ENCODE measurements around the gene TAS2R38.

The TAS2R38 gene

DNA sequence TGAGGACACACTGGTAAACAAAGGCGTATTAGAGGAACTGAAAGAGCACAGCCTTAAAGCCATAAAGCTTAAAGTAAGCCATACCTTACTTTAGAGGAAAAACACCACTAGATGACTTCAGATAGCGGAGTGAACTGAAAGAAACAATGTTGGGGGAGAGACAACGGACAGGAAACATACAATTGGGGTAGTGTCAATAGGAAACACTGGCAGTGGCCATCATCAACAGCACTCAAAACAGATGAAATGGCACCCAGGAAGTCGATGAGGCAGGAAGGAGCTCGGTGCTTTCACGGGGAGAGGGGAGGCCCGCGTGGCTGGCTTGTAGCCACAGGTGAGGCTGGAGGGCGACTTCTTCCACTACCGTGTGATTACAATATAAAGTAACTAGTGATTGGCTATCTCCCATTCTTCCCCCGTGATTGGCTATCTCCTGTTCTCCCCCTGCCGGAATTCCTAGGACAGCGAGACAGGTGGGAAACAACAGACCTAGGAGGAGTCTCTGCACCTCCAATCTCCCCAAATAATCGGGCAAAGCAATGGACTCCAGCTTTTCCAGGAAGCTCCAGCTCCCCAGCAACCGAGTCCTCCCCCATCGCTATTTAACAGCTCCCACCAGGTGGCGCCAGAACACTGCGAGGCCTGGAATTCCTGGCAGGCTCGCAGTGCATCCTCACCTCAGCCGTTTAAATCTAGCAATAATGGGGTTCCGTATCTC is 2.4 kb upstream of the TAS2R38 start:
- DNase-seq, result peak; percentile 2

DNA sequence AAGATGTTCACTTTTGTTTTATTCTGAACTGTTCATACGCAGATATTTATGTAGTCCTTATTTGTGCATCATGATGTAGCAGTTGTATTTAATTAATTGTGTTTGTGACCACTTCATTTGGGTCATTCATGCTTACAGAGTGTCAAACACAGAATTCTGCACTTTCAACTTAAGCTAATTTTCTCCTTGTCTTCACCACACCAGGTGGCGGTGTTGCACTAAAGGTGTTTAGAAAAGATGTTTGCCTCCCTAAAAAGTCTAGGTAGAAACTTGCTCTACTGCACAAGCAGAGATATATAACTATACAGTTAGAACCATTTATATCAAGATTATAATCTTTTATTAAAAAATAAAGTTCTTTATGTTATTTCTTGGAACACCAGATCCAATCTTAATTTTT is 1.3 kb upstream of the TAS2R38 start:
- no peak for DNase-seq

DNA sequence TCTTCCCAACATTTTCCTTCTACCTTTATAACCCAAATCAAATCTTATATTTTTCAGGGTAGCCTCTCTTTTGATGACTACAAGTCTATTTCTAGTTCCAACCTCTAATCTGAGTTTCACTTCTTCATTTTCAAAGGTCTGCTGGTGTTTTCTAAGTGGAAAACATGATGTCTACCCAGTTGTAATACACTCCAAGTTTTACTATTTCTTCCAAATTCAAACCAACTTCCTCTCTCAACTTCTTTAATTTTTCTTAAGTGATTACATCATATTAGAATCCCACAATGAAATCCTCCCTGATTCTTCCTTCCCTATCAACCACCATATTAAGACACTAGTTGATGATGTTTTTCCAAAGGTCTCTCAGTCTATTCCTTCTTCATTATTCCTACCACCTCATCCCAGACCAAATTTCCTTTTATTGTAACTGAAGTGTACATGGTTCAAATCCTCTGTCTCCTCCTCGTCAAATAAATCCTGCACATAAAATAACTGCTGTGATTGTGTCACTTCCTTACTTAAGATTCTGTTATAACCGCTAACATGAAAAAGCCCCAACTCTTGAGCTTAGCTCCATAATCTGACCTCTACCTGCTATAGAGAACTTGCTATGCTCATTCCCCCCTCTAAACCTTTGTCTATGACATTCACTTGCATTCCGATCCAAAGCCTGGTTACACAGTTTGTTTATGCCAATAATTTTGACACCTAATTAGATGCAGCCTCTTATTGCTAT is 12.7 kb downstream of the TAS2R38 start:
- DNase-seq, result no peak

DNA sequence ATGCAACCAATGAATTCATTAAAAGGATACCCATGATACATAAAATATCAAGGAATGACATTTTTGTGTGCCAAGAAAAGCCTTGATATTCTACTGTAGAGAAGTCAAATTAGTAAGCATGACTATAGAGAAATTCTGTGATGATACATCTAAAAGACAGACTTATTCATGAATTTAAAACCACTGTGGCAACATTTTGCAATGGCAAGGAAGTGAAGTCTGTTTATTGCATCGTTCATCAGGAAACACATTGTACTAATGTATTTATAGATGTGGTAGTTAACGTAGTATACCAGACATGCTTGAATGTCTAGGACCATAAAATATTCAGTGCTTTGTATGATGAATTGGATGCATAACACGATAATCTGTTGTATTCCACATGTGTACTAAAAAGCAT is 17.5 kb downstream of the TAS2R38 start:
- no peak for DNase-seq

DNA sequence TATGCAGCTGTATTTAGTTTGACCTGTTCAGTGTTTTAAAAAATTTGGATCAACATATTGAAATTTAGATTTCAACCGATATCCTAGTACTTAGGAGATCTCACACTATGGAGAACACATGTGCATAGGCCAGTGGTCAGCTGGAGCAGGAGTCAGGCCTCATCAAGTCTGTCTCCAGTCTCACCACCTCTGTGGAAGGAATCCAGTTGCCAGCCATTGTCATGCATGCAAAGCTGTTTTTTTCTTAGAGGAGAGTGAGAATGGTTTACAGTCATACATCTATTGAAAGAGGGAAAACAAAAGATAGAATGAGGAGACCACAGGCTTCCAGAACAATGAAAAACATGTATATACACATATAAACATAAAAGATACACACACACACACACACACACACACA is 19.2 kb downstream of the TAS2R38 start:
- DNase-seq, result no peak

DNA sequence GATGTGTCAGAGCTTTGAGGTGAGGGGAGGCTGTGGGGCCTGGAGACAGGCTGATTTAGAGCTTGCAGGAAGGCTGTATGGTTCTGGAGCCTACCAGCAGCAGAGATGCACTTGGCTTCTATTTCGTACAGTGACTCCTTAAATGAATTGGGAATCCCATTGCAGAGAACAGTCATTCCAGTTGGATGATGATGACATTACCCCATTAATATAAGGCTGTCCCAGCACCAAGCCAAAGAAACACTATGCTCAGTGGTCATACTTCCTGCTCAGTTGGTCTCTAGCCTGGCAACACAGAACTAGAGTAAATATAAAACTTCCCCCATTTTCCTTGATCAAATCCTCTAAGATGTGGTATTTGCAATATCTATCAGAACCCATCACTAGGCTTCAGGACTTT is 21.1 kb downstream of the TAS2R38 start:
- no peak for DNase-seq

DNA sequence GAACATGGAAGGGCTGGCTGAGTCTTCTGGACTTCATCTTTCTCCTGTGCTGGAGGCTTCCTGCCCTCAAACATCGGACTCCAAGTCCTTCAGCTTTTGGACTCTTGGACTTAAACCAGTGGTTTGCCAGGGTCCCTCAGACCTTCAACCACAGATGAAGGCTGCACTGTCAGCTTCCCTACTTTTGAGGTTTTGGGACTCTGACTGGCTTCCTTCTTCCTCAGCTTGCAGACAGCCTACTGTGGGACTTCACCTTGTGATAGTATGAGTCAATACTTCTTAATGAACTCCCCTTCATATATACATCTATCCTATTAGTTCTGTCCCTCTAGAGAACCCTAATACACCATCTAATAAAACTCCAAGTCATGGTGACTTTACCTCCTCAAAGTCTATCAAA is 22.8 kb downstream of the TAS2R38 start:
- DNase-seq, result no peak

DNA sequence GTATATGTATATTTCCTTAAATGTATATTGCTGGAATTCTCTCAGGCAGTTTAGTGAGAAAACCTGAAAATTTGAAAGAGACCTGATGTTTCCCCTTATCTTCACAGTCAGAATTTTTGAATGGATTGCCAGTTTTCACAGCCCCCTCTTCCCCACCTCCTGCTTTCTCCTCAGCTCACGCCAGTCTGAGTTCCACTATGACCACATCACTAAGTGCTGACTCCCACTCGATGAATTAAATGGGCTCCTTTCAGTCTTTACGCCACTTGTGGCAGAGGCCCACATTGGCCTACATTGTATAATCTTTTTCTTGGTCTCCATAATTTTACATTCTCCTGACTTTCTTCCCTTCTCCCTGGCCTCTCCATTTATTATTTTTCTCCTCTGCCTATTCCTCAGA is 23.7 kb downstream of the TAS2R38 start:
- no peak for DNase-seq

DNA sequence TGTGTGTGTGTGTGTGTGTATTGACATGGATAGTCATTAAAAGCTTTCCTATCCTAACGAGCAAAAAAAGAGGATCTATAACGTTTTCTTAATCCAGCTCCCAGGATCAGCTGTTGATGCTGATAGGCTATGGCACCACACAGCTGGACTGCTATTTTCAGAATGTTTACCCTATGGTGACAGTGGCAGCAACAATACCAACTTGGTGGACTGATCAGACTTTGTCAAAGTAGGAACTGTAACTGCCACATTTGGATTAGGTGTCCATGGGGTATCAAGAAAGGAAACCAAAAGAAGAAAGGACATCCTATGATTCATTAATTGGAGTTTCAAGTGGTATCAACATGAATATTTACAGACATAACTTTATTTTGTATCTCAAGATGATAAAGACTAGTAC is 24.1 kb downstream of the TAS2R38 start:
- DNase-seq, result no peak

DNA sequence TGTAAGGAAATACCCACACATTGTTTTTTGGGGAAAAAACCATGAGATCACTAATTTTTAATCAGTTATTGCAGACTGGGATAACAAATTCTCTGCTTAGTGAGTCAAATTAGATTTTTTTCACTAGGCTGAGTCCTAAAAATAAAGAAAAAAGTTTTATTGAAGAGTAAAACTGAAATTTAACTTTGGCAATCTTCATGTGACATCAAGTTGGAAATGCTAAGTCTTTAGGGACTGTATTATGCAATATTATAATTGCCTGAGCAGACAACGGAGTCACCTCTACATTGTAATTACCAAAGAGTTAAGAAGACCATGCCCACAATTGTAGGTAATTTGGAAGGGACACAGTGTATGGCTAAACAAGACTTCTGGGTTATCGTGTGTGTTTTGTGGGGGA is 24.6 kb downstream of the TAS2R38 start:
- DNase-seq, result no peak

DNA sequence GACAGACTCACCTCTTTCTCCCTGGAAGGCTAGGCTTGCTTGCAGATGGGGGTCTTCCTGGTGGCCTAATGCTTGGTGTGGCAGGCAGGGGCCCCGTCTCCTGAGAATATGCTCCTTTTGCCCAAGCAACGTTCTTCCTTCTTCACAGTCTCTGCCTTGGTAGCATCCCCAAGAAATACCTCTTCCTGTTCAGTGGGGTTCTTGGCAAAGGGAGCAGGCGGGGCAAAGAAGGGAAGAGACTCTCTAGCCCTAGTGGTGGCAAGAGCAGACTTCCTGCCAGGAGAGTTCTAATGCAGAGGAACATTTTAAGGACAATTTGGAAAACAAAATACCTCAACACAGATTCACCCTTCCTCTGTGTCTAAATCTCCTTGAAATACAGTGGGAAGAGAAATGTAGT is 26.8 kb downstream of the TAS2R38 start, which contains the start of gene CLEC5A:
Gene CLEC5A, minus strand, starts transcription at position 179 of the 400 bp plus-strand sequence. CDS start 682 bp downstream, outside the sequence.
- no peak for DNase-seq

DNA sequence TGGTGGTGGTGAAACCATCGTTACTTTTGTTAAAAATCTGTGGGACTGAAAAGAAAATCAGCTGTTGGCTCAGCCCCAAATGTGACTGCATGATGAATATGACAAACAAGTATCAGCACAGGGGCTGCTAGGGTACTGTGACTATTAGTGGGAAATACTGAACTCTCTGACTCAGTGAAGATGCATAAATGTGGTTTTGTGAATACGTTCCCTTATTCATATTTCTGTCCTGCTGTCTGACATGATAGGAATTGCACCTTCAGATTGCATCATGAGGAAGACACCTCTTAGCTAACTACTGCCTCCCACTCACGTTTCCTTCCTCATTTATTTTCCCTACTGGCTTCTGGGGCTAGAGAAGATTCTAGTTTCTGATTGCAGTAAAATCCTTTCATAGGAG is 28.2 kb downstream of the TAS2R38 start:
- no peak for DNase-seq

DNA sequence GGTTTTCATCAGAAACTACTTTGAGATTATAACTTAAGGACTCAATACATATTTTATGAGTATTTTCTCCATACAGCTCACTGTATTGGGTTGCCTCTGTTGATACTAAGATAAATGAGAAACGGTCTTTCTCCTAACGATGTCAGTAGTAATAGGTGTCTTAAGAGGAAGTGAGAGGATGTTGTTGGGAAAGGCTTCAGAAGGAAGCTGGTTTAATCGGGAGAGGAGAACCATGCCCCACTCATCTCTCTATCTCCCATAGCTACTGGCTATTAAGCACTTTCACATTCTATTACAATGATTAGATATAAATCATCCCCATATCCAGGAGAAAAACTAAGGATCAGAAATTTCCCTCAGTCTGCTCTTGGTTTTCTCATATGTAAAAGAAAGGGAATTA is 28.8 kb downstream of the TAS2R38 start:
- DNase-seq, result no peak

DNA sequence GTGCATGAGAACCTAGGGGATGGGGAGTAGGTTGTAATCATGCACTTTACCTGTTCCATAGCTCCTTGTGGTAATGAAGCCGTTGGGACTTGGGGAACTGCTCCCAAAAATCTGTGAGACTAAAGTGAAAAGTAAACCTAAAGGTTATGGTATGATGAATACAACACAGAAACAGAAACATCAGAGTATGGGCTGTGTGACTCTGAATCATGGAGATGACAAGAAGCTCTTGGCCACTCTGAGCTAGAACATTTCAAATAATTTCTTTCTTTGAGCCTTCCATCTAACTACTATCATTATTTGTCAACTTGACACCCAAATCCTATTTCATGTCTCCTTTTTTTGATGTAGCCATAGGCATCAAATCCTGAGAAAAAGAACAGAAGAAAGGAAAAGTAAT is 29.7 kb downstream of the TAS2R38 start:
- no peak for DNase-seq

DNA sequence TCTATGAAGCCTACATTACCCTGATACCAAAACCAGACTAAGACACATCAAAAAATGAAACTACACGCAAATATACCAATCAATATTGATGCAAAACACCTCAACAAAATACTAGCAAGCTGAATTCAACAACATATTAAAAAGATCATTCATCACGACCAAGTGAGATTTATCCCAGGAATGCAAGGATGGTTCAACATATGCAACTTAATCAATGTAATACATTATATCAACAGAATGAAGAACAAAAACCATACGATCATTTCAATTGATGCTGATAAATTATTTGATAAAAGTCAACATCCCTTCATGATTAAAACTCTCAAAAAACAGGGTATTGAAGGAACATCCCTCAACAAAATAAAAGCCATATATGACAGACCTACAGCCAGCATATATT is 32.5 kb downstream of the TAS2R38 start:
- DNase-seq, result no peak

DNA sequence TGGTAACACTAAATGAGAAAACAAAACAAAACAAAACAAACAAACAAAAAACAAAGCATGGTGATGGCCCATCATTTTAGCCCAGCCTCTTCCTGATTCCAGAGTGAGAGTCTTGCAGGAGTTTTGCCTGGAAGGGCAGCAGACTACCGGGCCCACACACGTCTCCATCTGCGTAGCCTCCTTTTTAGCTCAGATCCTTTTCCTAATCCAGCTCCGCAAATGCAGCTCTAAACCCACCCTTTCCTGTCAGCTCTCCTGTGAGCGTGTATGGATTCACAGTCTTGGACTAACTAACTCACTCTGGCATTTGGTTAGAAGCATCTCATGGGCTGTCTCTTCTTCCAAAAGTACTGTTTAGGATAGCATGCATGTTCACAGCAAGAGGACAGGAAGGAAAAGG is 43.4 kb downstream of the TAS2R38 start:
- DNase-seq, result no peak

DNA sequence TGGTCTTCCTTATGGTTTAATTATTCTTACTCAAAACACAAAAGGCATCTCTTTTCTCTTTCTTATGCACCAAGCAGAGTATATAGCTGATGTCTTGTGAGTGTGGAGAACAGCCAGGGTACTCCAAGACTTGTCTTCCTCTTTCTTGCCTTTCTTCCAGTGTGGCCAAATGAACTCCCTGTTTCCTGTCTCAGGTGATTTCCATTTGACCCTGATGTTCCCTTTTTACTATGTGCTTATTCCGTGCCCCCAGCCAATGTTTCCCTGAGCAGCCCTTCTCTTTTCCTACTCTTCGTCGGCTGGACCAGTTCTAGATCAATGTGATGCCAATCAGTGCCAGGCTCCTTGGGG is 44.8 kb downstream of the TAS2R38 start:
- no peak for DNase-seq

DNA sequence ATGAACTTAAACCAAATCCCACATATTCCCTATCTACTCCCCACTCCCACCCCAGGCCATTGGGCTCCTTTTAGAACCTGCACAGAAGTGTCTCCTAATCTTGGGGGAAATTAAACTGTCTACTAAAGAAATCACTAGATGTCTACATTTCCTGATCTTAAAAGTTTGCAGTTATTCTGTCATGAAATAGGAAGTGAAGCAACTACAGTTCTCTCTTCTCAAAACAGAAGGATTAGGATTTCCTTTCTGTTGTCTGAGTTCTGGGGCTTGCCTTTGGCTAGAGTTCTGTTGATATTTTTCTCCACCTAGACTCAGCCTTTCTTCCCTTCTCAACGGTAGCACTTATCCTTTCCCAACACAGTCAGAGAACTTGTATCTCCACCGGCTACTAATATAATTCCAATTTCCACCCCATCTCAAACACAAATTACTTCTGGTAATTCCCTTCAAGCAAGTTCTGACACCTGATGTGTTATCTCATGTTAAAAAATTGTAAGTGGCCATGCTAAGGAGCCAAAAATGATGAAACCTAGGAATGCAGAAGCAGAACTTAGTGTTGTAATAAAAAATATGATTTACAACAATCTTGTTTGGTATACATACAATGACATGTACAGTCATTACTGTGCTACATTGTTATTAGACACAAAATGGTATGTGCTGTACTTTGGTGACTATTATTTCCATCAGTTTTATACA is 45.3 kb downstream of the TAS2R38 start:
- DNase-seq, result no peak

All from T1000 (cell line).